Amniotic stem cell (primary cell): ENCODE data around the gene RFTN1.
"Not testable (repeated sequence)": the region's sequence is repeated elsewhere in the genome, so short reads cannot be mapped to it uniquely, and the experiment has no call there.

Experiments
- DNase-seq: peaks from one replicate; lab custom pipeline; 2025; lab: John Stamatoyannopoulos, UW

The RFTN1 gene

DNA sequence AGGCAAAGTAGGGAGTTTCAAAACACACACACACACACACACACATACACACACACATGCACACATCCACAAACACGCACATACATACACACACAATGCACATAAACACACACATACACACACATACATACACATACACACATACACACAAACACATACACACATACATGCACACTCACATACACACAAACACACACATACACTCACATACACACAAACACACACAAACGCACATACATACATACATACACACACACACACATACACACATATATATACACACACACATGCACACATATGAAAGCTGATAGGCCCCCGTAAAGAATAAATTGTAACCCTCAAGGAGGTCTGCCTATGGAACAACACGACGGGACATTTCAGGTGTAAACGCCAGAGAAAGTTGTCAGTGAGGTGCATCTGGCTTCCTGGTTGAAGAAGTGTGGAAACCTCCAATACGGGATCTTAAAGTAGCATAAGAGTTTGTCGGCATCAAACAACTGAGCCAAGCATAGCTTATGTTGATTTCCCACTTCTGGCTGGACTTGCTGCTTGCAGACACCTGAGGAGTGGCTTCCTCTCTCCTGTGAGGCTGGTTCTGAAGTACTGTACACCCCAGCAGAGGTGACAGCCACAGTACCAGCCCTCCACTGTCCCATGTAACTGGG is 5.8 kb downstream of the RFTN1 start:
- DNase-seq: no peak

DNA sequence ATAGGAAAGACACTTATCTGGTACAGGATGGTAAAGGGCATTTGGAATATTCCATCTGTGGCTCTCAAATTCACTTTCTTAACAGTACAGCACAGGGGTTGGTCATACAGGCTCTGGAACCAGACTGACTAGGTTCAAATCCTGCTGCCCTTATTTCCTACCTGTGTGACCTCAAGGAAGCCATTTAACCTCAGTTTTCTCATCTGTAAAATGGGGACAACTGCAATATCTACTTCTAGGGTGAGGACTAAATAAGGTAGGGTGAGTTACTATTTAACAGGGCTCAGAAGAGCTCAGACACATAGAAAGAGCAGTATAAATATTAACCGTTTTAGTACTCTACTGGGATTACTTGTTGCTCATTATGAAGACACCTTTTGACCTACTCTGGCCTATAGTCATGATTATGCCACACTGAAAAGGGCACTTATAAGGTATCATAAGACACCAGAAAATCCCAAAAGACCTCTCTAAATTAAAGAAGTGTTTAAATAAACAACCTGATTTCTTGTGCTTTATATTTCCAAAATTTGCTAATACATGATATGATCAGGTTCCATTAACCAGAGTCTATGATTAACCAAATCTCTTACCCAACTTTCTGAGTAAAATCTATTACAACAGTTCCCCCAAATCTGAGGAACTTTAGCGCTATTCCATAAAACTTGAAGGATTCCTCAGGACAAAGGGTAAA is 6.5 kb downstream of the RFTN1 start:
- no peak for DNase-seq

DNA sequence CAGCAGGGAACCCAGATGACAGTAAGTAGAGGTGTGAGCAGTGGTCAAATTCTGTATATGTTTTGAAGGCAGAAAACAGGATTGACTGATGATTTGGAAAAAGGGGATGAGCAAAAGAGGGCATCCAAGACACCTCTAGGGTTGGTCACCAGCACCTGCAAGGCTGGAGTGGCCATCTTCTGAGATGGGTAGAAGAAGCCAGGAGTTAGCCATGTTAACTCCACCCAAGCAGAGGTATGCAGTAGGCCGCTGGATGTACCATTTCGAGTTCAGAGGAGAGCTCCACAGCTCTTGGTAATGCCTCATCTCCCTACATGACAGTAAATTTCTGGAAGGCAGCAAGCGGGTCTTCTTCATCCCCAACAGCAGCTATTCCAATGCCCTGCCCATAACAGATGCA is 7.0 kb downstream of the RFTN1 start:
- DNase-seq: no peak

DNA sequence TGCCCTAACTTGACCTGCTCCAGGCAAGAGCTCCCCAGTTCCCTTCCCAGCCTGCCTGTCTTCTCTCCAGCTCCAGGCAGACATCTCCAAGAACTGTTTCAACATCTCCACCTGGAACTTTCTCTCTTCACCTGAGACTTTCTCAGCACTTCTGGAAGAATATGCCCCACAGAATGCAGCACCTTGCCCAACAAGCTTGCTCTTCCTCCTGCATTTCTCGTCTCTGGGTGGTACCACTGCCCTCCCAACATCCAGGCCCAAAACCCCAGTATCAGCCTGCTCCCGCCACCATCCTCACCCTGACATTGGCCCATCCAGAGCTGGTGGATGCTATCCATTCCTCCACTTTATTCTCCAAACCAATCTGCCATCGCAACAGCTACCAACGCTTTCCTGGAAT is 8.8 kb downstream of the RFTN1 start:
- DNase-seq: no peak

DNA sequence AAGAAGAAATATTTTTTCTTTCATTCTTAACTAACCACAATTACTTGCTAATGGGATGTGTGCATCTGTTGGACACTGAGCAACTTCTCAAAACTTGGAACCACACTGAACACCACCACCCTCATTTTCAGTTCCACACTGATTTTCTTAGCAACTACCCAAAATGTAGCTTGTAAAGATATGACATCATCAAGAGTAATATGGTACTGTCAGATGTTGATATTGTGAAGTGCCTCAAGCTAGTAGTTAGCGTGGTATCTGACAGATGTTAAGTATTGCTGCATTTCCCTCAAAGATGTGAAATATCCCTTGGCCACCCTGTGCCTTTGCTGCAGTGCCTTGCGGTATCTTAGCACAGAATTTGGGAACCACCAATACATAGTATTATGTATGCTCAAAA is 9.3 kb downstream of the RFTN1 start:
- DNase-seq: no peak

DNA sequence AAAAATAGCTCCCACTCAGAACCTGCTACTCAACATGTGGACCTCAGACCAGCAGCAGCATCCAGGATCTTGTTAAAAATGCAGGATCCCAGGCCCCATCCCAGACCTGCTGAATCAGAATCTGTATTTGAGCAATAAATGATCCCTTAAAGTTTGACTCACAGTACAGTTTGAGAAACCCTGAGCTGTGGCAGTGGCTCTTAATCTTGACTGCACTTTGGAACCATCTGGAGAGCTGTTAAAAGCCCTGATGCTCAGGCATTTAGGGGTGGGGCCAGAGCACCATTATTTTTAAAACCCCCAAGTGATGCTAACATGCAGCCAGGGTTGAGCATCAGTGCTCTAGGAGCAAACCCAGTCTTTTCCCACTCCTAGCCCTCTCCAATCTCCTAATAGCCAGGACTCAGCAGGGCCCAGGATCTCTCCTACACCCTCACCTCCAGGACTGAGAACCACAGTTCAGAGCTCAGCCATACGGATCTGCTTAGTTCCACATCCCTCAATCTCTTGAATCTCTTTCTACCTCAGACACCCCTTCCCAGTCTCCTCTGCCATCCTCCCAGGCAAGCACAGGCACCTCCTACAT is 10.2 kb downstream of the RFTN1 start:
- DNase-seq: no peak

DNA sequence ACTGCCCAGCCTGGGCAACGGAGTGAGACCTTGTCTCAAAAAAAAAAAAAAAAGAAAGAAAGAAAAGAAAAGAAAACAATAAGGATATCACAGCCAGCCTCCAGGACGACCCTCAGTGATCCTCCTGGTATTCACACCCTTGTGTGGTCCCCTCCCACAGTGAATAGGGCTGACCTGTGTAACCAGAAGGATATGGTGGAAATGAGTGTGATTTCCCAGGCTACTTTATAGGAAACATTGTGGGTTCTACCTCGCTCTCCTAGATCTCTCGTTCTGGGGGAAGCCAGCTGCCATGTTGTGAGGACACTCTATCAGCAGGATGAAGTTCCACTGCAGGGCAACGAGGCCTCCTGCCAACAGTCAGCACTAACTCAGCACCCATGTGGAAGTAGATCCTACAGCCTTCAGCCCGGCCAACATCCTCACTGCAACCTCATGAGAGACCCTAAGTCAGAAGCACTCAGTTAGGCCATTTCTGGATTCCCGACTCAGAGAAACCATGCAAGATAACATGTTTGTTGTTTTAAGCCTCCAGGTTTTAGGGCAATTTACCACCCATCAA is 11.1 kb downstream of the RFTN1 start:
- no peak for DNase-seq

DNA sequence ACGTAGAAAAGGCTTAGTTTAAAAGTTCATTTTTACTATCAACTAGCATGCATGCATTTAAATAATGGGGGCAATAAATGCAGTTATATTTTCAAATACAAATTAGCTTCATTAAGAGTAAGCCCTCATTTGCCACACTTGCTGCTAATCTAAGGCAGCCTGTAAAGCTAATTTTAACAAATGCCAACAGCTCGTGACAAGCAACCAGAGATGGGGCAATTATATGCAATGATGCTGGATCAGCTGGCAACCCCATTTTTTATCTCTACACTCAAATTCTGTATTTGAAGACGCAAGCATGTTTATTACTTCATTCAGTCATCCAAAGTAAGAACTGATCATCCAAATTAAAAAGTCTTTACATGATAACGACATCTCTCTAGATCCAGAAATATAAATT is 12.1 kb downstream of the RFTN1 start:
- DNase-seq: no peak

DNA sequence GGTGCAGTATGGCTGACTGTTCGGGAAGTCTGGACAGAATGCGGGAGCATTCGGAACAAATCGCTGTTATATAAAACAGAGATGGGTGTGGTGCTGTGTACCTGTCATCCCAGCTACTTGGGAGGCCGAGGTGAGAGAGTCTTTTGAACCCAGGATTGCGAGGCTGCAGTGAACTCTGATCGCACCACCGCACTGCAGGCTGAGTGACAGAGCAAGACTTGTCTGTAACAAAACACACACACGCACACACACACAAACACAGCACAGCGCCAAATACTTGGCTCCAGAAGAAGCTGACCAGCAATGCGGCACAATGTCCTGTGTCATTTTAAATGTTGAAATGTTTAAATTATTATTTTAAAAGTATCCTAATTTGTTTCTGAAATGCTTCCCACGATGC is 12.6 kb downstream of the RFTN1 start:
- no peak for DNase-seq

DNA sequence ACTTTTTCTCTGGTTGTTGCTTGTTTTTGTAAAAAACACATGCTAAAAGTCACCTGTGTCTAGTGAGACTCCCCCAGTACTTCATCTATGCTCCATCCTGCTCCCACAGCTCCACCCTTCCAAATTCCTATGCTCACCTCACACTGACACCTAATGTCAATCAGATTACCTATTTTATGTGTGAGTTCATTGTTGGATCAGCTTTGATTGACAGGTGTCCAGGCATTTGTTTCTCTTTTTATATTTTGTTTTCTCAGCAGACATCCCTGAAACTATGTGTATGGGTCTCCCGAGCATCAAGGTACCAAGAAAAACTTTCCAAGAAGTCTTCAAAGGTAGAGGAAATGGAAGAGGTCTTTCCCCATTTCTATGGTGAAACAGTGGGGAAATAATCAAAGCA is 13.4 kb downstream of the RFTN1 start:
- DNase-seq: no peak

DNA sequence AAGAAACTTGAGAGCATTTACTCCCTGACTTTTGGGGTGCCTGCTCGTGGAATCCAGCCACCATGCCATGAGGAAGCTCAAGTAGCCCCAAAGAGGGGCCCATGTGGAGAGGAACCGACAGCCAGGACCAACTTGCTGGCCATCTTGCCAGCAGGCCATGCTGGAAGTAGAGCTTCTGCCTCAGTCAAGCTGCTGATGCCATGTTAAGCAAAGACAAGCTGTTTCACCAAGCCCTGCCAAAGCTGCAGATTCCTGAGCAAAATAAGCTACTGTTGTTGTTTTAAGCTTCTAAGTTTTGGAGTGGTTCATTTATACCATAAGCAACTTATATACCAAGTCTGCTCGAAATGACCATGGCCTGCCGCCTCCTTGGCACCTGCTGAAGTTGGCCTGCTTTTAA is 14.1 kb downstream of the RFTN1 start:
- DNase-seq: no peak

DNA sequence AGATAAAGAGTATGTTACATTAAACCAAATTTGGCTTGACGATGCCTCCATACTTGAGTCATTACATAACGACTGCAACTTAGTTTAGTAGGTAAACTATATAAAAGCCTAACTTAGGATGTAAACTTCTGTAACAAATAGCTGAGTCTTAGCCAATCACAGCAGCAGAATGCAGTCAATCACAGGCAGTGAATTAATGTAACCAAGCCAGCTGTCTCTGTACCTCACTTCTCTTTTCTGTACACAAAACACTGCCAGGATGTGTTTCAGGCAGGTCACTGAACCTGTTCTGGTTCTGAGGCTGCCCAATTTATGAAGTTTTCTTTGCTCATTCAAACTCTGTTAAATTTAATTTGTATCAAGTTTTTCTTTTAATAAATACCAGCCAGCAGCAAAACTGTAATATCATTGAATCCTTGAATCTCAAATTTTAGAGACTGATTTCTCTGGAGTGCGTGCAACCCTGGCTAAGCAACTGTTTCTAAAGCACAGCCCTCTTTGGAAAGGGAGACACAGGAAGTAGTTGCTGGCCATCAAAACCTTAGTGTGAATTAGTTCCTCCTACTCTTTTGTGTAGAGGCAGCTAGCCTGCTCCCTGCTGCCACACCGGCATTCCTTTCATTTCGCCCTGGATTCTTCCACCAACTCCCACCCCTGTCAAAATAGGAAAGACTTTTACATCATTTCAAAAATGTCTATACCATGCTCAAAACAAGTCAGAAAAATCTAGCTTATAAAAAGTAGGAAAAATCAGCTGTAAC is 15.2 kb downstream of the RFTN1 start:
- DNase-seq: no peak

DNA sequence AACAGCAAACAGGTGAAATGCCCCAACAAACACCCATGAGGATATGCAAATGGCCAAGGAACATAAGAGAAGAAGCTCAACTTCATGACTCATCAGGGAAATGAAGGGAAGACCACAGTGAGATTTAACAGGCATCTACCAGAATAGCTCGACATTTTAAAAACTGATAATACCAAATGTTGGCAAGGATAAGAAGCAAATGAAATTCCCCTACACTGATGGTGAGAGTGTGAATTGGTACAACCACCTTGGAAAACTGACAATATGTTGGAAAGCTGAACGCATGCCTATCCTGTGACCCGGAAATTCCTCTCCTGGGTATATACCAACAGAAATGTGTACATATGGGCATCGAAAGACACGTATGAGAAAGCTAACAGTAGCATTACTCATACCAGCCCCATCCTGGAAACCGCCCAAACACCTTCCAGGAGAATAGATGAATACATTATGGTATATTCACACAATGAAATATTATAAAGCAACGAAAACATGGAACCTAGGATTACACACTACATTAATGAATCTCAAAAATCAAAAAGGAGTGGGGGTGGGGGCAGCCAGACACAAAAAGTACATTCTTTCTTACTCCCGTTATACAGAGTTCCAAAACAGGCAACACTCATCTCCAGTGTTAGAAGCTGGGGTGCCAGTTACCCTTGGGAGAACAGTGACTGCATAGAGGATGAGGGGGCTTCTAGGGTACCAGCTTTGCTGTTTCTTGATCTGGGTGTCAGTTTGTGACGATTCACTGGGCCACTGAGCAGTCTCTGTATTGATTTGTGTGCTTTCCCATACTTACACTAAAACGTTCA is 16.9 kb downstream of the RFTN1 start:
- DNase-seq: no peak

DNA sequence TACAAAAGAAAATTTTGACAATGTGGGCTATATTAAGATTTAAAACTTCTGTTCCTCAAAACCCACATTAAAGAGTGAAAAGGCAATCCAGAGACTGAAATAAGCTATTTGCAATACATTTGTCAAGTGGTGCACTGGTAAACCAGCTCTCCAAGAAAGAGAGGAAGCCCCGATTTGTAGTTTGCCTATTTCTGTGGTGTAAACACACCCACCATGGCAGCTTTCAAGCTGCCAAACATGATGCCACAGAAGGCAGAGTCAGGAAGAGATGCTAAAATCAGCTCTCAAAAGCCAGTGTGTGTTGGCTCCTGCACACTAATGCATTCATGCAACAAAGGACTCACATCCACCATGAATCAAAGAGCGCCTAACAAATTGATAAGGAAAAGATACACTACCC is 17.5 kb downstream of the RFTN1 start:
- no peak for DNase-seq

DNA sequence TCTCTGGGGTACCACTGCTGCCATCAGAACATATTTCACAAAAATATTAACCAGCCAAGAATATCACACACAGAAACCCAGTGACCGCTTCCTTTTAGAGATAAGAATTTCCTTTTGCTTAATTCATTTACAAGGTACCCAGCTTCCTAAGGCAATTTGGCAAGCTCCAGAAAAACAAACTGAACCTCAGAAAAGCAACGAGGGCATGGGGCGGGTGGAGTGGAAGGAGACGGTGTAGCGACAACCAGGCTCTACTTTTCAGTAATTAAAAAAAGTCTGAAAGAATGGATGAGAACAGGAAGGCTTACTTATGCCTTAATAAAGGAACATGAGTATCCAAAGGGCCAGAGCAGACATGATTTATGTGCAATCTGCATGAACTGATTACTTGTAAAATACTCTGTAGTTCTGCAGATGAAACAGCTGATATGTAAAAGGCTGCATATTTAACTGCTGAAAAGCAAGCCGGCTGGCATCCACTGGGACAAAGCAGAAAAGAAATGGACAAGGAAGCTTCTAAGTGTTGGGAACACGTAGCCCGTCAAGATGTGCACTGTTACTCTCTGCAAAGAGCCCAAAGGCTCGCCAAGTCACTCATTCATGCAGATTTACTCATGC is 18.6 kb downstream of the RFTN1 start:
- no peak for DNase-seq

DNA sequence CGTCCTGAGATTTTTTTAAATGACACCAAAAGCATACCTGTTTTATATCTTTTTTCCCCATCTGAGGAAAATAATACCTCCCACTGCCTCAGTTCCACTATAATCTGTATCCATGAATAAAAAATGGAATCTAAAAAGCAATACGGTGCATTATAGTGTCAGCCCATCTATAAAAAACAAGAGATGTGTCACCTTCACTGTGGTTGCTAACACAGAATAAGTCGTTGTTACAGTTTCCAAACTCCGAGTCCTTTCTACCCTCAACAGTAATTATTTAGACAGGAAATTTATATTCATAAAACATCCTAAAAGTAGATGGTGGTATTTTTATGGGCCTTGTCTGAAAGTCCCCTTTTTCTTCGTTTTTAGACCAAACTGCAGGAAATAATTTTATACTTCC is 19.4 kb downstream of the RFTN1 start:
- no peak for DNase-seq

DNA sequence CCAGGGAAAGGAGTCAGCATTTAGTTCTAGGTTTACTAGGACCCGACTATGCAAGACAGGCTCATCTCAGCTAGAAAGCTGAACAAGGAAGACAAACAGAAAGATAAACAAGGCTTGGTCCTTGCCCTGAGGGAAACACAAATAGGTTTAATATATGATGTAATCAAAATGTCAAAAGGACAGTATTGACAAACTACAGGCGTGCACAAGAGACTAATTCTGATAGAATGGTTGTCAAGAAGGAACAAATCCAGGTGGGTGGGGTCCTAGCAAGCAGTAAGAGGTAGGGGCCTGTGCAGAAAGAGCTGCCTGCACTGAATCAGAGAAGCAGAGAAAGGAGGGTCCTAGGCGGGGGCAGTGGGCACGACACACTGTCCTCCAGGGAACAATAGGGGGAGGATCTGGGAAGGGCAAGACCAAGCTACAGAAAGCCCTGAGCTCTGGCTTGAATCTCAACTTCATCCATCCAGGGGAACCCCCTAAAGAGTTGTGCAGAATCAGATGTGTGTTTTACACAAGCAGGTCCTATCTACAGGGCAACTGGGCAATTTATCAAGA is 23.4 kb downstream of the RFTN1 start:
- DNase-seq: no peak

DNA sequence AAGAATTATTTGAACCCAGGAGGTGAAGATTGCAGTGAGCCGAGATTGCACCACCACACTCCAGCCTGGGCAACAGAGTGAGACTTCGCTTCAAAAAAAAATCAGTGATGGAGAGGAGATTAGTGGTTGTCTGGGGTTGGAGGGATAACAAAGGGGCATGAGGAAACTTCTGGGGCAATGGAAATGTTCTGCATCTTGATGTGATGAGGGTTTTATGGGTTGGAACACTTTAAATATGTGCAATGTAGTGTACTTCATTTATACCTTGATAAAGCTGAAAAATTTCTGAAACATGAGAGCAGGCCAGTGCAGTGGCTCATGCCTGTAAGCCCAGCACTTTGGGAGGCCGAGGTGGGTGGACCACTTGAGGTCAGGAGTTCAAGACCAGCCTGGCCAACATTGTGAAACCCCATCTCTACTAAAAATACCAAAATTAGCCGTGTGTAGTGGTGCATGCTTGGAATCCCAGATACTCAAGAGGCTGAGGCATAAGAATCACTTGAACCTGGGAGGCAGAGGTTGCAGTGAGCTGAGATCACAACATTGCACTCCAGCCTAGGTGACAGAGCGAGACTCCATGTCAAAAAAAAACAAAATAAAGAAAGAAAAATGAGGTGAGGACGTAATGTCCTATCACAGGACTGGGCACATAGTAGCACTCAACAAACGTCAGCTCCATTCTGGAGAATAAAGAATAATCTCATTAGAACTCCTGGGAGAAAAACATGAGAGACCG is 24.0 kb downstream of the RFTN1 start:
- not testable (repeated sequence) for DNase-seq

DNA sequence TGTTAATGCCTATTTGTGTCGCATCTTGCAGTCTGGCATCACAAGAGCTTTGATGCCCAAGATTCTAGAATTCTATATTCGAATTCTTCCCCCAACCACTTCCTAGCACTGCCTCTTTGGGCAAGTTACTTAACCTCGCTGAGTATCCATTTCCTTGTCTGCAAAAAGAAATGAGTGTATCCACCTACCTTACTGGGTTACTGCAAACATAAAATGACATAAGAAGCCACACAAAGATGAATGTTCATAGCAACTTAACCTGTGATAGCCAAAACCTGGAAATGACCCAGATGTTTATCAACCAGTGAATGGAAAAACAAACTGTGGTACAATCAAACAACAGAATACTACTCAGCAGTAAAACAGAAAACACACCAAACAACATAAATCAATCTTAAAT is 24.9 kb downstream of the RFTN1 start:
- no peak for DNase-seq

DNA sequence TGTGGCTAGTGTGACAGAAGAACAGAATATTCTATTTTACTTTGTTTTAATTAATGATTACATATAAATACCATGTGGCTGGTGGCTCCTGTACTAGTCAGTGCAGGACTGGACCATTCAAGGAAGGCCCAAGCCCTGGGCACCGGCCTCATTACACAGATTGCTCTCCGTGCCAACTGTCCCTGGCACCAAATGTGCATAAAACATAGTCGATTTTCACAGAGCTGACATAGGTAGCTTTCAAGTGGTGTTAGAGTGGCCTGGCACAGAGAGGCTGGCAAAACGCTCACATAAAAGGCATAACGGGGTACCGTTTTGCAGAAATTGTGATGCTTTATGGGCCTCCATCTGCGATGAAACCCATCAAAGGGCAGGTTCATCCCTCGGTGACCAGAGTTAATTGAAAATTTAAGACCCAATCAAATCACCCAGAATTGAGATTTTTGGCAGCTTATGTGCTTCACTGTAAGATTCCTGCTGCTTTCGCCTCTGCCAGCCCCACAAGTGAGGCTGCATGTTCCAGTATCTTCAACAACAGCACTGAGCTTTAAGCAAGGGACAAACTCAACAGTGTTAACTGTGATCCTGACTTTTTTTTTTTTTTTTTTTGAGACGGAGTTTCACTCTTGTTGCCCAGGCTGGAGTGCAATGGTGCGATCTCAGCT is 25.9 kb downstream of the RFTN1 start:
- DNase-seq: no peak
